Left ventricle myocardium inferior (tissue), 1 donor: Measurements from ENCODE around the gene ACP4. TPM values are rescaled to one million over a fixed set of nuclear protein-coding genes. Genes with fewer than 3 reads are reported as not detected.

ENCODE experiments used
- DNase-seq: peaks from one replicate; pipeline ENCODE4 v3.0.0-alpha.2; 2020
- H3K27ac ChIP-seq: fragments of 200-600 bp; replicated peaks from 2 replicates; pipeline ENCODE4 v1.8.0; 2021
- H3K27me3 ChIP-seq: fragments of 200-600 bp; 2 replicates; pipeline ENCODE4 v1.8.0; 2021; ENCODE audit warnings: low read depth
- H3K36me3 ChIP-seq: fragments of 200-600 bp; 2 replicates; pipeline ENCODE4 v1.8.0; 2021
- H3K4me1 ChIP-seq: fragments of 200-600 bp; 2 replicates; pipeline ENCODE4 v1.8.0; 2021
- H3K4me3 ChIP-seq: fragments of 200-600 bp; 2 replicates; pipeline ENCODE4 v1.8.0; 2021; ENCODE audit warnings: mild to moderate bottlenecking, moderate library complexity
- H3K9me3 ChIP-seq: fragments of 200-600 bp; replicated peaks from 2 replicates; pipeline ENCODE4 v1.8.0; 2021
- intact Hi-C: fragments of 100-400 bp; cut with micrococcal nuclease; formaldehyde crosslinking; loops from one replicate; pipeline ENCODE4 v1.11.0; 2022
- total RNA-seq: library from RNA; stranded (reverse); fragmentation: NEBNext Ultra II Directional; extraction: Animal tissue kit (Norgen Biotek cat#: 25700); gene quantifications from one replicate; pipeline ENCODE4 v1.2.1, GENCODE V29; 2021
- TF ChIP-seq, protein P1 (sequence below): fragments of 200-600 bp; IDR thresholded peaks from 2 replicates; pipeline ENCODE4 v1.8.0; 2021; ENCODE audit warnings: antibody characterized with exemption, mild to moderate bottlenecking, borderline replicate concordance
- donor health status: DM: no; HTN: yes; CAD: no; lungs with severe emphysema.

ACP4 gene
- total RNA-seq, 1 donor from 2014 or later, result not detected

DNA sequence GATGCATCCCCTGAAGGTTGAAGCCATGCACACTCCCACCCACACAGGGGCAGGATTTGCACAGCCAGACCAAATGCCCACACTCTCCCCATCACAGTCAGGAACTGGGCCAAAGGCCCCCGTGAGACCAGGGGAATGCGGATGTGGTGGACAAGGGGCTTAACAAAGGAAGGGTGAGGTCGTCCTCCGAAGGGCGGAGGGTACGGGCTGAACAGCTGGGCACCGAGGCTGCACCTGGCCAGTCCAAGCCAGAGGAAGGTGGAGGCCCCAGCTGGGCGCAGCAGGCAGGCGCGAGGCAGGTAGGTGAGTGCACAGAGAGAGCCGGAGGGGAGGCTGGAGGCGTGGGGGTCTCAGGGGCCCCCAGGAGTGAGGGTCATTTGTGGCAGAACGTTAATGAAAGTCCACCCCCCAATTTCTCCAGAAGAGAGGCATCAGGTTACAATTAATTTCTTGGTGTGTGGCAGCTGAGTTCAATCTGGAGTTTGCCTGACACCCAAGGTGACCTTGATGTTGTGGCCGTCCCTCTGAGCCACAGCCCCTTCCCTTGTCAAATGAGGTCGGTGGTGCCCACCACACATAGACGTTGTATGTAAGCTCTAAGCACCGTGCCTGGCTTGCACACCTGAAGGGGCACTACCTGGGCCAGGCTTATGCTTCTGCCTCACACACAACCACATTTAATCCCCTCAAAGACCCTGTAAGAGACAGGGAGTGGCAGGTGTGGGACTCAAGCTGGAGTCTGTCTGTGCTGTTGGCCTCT lies 40.2 kb downstream of the ACP4 start:
- no peak for DNase-seq

DNA sequence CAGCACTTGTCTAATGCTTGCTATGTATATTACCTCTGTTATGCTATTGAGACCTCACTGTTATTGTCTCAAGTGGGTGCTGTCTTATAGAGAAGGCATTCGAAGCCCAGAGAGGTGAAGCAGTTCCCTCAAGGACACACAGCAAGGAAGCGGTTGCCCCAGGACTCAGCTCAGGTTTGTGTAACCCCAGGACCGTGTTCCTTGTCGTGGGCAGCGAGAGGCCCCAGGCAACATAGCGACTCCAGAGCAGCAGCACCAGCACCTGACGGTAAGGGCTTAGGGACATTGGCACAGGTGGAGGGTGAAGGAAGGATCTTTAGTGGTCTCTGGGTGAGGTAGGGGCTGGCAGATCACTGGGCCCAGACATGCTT lies 40.8 kb downstream of the ACP4 start:
- H3K27me3 ChIP-seq, result peaks cover 93% of the 10 kb centered on the region
- H3K4me3 ChIP-seq, result no peak overlapping the region
- H3K27ac ChIP-seq, result no peak overlapping the region
- H3K4me1 ChIP-seq, result peaks cover 9% of the 10 kb centered on the region
- intact Hi-C loops, result no loop called here
- no peaks in the 10 kb centered on the region for H3K36me3 ChIP-seq
- TF ChIP-seq, protein P1, sequence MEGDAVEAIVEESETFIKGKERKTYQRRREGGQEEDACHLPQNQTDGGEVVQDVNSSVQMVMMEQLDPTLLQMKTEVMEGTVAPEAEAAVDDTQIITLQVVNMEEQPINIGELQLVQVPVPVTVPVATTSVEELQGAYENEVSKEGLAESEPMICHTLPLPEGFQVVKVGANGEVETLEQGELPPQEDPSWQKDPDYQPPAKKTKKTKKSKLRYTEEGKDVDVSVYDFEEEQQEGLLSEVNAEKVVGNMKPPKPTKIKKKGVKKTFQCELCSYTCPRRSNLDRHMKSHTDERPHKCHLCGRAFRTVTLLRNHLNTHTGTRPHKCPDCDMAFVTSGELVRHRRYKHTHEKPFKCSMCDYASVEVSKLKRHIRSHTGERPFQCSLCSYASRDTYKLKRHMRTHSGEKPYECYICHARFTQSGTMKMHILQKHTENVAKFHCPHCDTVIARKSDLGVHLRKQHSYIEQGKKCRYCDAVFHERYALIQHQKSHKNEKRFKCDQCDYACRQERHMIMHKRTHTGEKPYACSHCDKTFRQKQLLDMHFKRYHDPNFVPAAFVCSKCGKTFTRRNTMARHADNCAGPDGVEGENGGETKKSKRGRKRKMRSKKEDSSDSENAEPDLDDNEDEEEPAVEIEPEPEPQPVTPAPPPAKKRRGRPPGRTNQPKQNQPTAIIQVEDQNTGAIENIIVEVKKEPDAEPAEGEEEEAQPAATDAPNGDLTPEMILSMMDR, result no peak
- H3K9me3 ChIP-seq, result no peaks in the 10 kb centered on the region
- DNase-seq, result no peak

More for the DNA sequence above, 40.2 kb downstream of the ACP4 start:
- TF ChIP-seq, protein P1, result no peak
- intact Hi-C loops, result no loop called here
- Histone ChIP-seq H3K27ac (no peak overlapping the region), H3K9me3 (no peaks in the 10 kb centered on the region), H3K27me3 (peaks cover 93% of the 10 kb centered on the region), H3K4me3 (no peak overlapping the region), H3K36me3 (no peaks in the 10 kb centered on the region), H3K4me1 (peaks cover 4% of the 10 kb centered on the region)

DNA sequence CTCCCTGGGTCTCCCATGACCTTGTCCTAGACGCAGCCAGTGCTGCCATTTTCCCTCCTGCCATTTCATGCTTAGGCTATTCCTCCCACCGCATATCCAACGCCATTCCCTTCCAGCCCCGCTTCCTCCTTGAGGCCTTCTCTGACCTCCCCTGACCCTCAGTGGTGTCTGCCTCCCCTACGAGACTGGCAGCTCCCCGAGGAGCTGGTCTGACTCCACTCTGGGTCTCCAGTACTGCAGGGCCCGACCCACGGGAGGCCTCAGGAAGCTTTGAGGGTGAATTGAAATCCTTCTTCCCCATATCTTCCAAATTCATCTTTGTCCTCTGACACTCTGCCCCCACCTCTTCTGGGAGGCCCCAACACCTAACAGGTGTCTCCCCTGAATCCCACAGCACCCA lies 42.5 kb downstream of the ACP4 start:
- no peaks in the 10 kb centered on the region for H3K36me3 ChIP-seq
- H3K4me1 ChIP-seq, result peaks cover 12% of the 10 kb centered on the region
- intact Hi-C loops, result no loop called here
- no peak overlapping the region for H3K27ac ChIP-seq
- no peaks in the 10 kb centered on the region for H3K9me3 ChIP-seq
- no peak overlapping the region for H3K4me3 ChIP-seq
- DNase-seq, result no peak
- TF ChIP-seq, protein P1, result no peak
- peaks cover 93% of the 10 kb centered on the region for H3K27me3 ChIP-seq

DNA sequence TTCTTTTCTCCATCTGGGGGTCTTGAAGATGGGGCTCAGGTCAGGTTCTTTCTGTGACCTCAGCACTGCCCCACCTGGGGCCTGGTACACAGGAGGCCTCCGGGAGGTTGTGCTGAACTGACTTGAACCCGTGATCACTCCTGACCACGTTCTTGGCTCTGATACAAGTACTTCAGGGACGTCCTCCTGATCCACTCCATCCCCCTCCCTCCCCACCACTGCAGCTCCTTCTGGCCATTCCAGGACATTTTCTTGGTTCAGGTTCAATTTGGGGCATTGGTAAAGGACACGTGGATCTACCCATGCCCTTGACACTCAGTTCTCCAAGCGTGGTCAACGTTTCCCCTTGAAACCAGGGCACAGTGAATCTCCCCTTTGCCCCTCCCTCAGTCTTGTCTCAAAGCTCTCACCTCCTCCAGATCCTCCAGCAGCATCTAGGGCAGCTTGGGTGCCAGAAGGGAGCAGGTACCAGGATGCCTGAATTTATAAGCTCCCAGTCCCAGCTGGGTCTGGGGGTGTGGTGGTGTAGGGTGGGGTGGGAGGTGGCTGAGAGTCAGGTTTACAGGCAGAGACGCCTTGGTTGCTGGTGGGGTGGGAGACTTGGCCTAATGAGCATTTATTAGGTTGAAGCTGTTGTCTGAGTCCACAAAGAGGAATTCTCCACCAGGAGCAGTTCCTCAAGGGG lies 43.0 kb downstream of the ACP4 start, which contains the start of gene KLK15:
TSS of gene KLK15 (minus strand) at position 458 of the 685 bp plus-strand sequence. CDS start 2,082 bp downstream, outside the sequence.
- intact Hi-C loops, result no loop called here
- TF ChIP-seq, protein P1, result no peak
- Histone ChIP-seq H3K4me3 (no peak within 1 kb of the TSS), H3K4me1 (peaks cover 12% of the 10 kb centered on the region), H3K36me3 (no peaks in the 10 kb centered on the region), H3K27me3 (peaks cover 92% of the 10 kb centered on the region), H3K9me3 (no peaks in the 10 kb centered on the region), H3K27ac (no peak within 1 kb of the TSS)
- no peak for DNase-seq

DNA sequence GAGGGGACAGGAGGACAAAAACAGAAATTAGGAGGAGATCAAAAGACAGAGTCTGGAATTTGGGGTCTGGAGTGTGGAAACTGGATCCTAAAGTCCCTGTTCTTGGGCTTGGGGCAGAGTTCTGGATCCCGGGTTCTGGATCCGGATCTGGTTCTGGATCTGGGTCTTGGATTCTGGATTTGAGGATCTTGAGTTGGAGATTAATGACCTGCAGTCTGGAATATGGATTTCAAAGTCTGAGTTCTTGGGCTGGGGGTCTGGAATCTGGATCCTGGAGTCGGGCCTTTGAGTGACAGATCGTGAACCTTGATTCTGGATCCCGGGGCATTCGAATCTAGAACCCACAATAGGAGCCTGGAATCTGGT lies 43.6 kb downstream of the ACP4 start:
- Histone ChIP-seq H3K36me3 (no peaks in the 10 kb centered on the region), H3K9me3 (no peaks in the 10 kb centered on the region), H3K27ac (no peak overlapping the region), H3K4me3 (no peak overlapping the region), H3K27me3 (peaks cover 87% of the 10 kb centered on the region), H3K4me1 (peaks cover 12% of the 10 kb centered on the region)
- intact Hi-C loops, result no loop called here
- no peak for DNase-seq
- TF ChIP-seq, protein P1, result no peak
